CD8-positive, alpha-beta memory T cell (primary cell): ENCODE results near the gene WFS1. TPM values are rescaled to one million over a fixed set of nuclear protein-coding genes. Genes with fewer than 3 reads are reported as not detected.
A peak's percentile ranks its signal among the peaks of the same experiment; 100 is the strongest.

Experiments used
- CTCF ChIA-PET: fragments of 350-600 bp; sonication (Branson Sonifier 250); formaldehyde crosslinking; loops from one replicate; lab custom pipeline; 2021; ENCODE audit warnings: antibody characterized with exemption; lab: Charles Lee
- POLR2A ChIA-PET: fragments of 350-600 bp; sonication (Branson Sonifier 250); formaldehyde crosslinking; loops from one replicate; lab custom pipeline; 2021; ENCODE audit warnings: antibody characterized with exemption; lab: Charles Lee
- DNase-seq, 5 donors: peaks; one replicate each; pipeline versions ENCODE4 v3.0.0 to v3.0.0-alpha.2; 2020 to 2022; ENCODE audit warnings: mixed read lengths in 1 of 5
- H3K27ac ChIP-seq: one replicate; pipeline ENCODE4 v1.7.0; 2013; ENCODE audit warnings: low read depth, mild to moderate bottlenecking, low read length, moderate library complexity
- H3K27me3 ChIP-seq: 2 replicates; pipeline ENCODE4 v1.7.0; 2013; ENCODE audit warnings: low read length, mild to moderate bottlenecking; ENCODE audit not compliant: insufficient read depth, poor library complexity, severe bottlenecking
- H3K36me3 ChIP-seq: 2 replicates; pipeline ENCODE4 v1.7.0; 2013; ENCODE audit warnings: mild to moderate bottlenecking, low read length, moderate library complexity; ENCODE audit not compliant: insufficient read depth
- H3K4me1 ChIP-seq: 2 replicates; pipeline ENCODE4 v1.7.0; 2013; ENCODE audit warnings: mild to moderate bottlenecking, low read length, moderate library complexity; ENCODE audit not compliant: insufficient read depth
- H3K4me3 ChIP-seq: 2 replicates; pipeline ENCODE4 v1.7.0; 2013; ENCODE audit warnings: mild to moderate bottlenecking, low read length
- H3K9me3 ChIP-seq: 2 replicates; pipeline ENCODE4 v1.7.0; 2013; ENCODE audit warnings: mild to moderate bottlenecking, low read length
- H3K27ac Mint-ChIP-seq, 8 donors: one replicate each; pipeline ENCODE4 v1.8.0; 2020 to 2021; ENCODE audit warnings: mixed read lengths in 8 of 8, mild to moderate bottlenecking in 6 of 8, inconsistent platforms in 3 of 8, moderate library complexity in 3 of 8
- H3K27me3 Mint-ChIP-seq, 2 donors: one replicate each; pipeline ENCODE4 v1.8.0; 2020 to 2021; ENCODE audit warnings: mixed read lengths in 2 of 2, mild to moderate bottlenecking in 1 of 2, moderate library complexity in 1 of 2
- H3K36me3 Mint-ChIP-seq, 3 donors: one replicate each; pipeline ENCODE4 v1.8.0; 2020 to 2021; ENCODE audit warnings: mixed read lengths in 3 of 3, inconsistent platforms in 1 of 3, mild to moderate bottlenecking in 1 of 3
- H3K4me1 Mint-ChIP-seq, 3 donors: one replicate each; pipeline ENCODE4 v1.8.0; 2020 to 2021; ENCODE audit warnings: mixed read lengths in 3 of 3, inconsistent platforms in 1 of 3, mild to moderate bottlenecking in 1 of 3
- H3K4me3 Mint-ChIP-seq, 7 donors: one replicate each; pipeline ENCODE4 v1.8.0; 2020 to 2021; ENCODE audit warnings: mixed read lengths in 7 of 7, mild to moderate bottlenecking in 6 of 7, moderate library complexity in 4 of 7, inconsistent platforms in 2 of 7
- H3K9me3 Mint-ChIP-seq, 5 donors: one replicate each; pipeline ENCODE4 v1.8.0; 2020 to 2022; ENCODE audit warnings: mixed read lengths in 5 of 5, mild to moderate bottlenecking in 3 of 5, moderate library complexity in 2 of 5, inconsistent platforms in 1 of 5
- polyA plus RNA-seq: library from polyadenylated mRNA; unstranded; fragments of 300-500 nt; fragmentation: Illumina TruSeq; gene quantifications from one replicate; pipeline ENCODE4 v1.2.3, GENCODE V29; 2021
- total RNA-seq, 2 experiments: library from RNA; stranded (reverse); gene quantifications; one replicate each; pipeline ENCODE4 v1.2.3, GENCODE V29; 2021

WFS1 gene
- total and polyA plus RNA-seq, 3 experiments from 2014 or later, result 3.4 to 5.1 (median 5.1) TPM

DNA sequence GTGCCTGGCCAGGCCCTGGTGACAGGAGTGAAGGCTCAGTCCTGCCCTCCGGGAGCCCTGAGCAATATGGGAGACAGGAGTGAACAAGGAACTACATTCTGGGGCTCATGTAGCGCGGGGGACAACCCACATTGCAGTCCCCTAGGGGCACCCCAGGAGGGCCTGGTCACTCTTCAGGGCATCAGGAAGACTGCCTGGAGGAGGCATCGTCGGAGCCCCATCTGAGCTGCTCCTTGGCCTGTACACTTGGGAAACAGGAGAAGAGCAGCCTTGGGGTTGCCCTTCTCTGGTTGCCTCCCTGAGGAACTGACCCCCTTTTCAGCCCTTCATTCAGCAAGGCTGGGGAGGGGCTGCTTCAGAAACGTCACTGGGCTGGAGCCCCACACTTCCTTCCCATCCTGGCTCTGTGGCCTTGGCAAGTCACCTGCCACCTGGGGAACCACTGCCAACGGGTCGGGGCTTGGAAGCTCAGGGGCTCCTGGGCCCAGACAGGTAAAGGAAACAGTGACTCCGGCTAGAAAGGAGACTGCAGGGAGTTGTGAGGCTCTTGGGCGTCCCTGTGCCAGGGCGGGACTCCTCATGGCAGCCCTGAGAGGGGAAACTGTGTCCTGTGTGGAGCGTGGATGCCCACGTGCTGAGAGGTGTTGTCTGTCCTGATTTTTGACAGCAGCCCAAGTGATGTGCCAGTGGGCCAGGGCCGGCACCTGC, 10.1 kb downstream of the WFS1 start:
- Mint-ChIP-seq H3K27ac (peak overlapping the region in 2 of 8 donors; percentile 8 to 19), H3K27me3 (no peaks in the 10 kb centered on the region), H3K4me3 (no peak overlapping the region), H3K9me3 (no peaks in the 10 kb centered on the region), H3K36me3 (peaks cover 0 to 1% (median 1%) of the 10 kb centered on the region in 3 donors), H3K4me1 (peaks cover 4 to 10% (median 8%) of the 10 kb centered on the region in 3 donors)
- Histone ChIP-seq H3K27ac (no peak overlapping the region), H3K36me3 (no peaks in the 10 kb centered on the region), H3K27me3 (no peaks in the 10 kb centered on the region), H3K9me3 (no peaks in the 10 kb centered on the region), H3K4me1 (peaks cover 11% of the 10 kb centered on the region), H3K4me3 (no peak overlapping the region)
- ChIA-PET CTCF (interaction anchor here (1.2 to 1.8 kb wide), 2 partner anchors 29 to 48 kb away, joined by 5 read pairs; no protein-coding TSS in a partner anchor), POLR2A (no interaction called here)
- DNase-seq, result no peak

DNA sequence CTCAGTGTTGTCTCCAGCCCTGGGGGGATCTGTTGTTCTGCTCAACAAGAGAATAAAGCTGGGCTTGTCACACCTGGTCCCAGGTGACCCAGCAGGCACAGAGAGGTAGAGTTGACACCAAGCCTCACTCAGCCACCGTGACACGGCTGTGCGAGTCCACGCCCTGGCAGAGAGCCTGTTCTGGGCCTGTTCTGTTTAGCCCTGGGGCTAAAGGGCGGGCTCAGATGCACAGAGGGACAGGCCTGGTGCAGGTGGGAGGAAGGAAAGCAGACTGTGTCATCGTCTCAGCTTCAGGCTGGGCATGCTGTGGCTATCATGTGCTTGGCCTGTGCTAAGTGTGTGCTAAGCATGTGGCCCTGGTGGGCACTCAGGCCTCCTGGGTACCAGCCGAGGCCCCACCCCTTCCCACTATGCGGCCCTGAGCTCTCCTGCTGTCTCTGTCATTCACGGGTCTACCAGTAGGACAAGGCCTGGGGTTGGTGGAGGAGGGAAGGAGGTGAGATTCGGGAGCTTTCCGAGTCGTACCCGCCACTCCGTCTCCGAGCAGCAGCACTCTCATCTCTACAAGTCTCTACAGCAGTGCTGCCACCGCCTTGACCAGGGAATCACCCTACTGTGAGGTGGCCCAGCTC, 10.8 kb downstream of the WFS1 start:
- Histone ChIP-seq H3K27ac (no peak overlapping the region), H3K4me1 (peaks cover 11% of the 10 kb centered on the region), H3K36me3 (no peaks in the 10 kb centered on the region), H3K27me3 (no peaks in the 10 kb centered on the region), H3K4me3 (no peak overlapping the region), H3K9me3 (no peaks in the 10 kb centered on the region)
- Mint-ChIP-seq H3K27ac (peak overlapping the region in 3 of 8 donors; percentile 8 to 43 (median 19)), H3K27me3 (no peaks in the 10 kb centered on the region), H3K9me3 (no peaks in the 10 kb centered on the region), H3K4me1 (peaks cover 4 to 10% (median 8%) of the 10 kb centered on the region in 3 donors), H3K4me3 (no peak overlapping the region), H3K36me3 (peaks cover 0 to 1% (median 1%) of the 10 kb centered on the region in 3 donors)
- DNase-seq, result no peak
- POLR2A ChIA-PET, result no interaction called here
- CTCF ChIA-PET, result interaction anchor here (0.8 kb wide), 1 partner anchor 51 kb away, joined by 3 read pairs; no protein-coding TSS in a partner anchor

GRCh38 chr4:6281436-6282313, 12.0 kb downstream of the WFS1 start:
- ChIA-PET CTCF (interaction anchor here (0.8 to 1.6 kb wide), 3 partner anchors 21 to 50 kb away, joined by 3 to 4 read pairs (median 3); no protein-coding TSS in a partner anchor), POLR2A (no interaction called here)
- peaks cover 11% of the 10 kb centered on the region for H3K4me1 ChIP-seq
- H3K27me3 Mint-ChIP-seq, result no peaks in the 10 kb centered on the region
- H3K9me3 ChIP-seq, result no peaks in the 10 kb centered on the region
- no peak overlapping the region for H3K4me3 Mint-ChIP-seq
- H3K4me3 ChIP-seq, result no peak overlapping the region
- H3K36me3 ChIP-seq, result no peaks in the 10 kb centered on the region
- no peaks in the 10 kb centered on the region for H3K27me3 ChIP-seq
- H3K4me1 Mint-ChIP-seq, result peaks cover 4 to 10% (median 8%) of the 10 kb centered on the region in 3 donors
- H3K27ac Mint-ChIP-seq, result no peak overlapping the region
- no peaks in the 10 kb centered on the region for H3K9me3 Mint-ChIP-seq
- H3K27ac ChIP-seq, result no peak overlapping the region
- peaks cover 0 to 1% (median 1%) of the 10 kb centered on the region in 3 donors for H3K36me3 Mint-ChIP-seq
- no peak for DNase-seq

- Histone ChIP-seq H3K27ac (no peak overlapping the region), H3K27me3 (no peaks in the 10 kb centered on the region), H3K9me3 (no peaks in the 10 kb centered on the region), H3K4me1 (peaks cover 11% of the 10 kb centered on the region), H3K36me3 (no peaks in the 10 kb centered on the region), H3K4me3 (no peak overlapping the region)
- POLR2A ChIA-PET, result no interaction called here
- Mint-ChIP-seq H3K4me1 (peaks cover 4 to 10% (median 8%) of the 10 kb centered on the region in 3 donors), H3K27me3 (no peaks in the 10 kb centered on the region), H3K27ac (no peak overlapping the region), H3K36me3 (peaks cover 0 to 3% (median 1%) of the 10 kb centered on the region in 3 donors), H3K9me3 (no peaks in the 10 kb centered on the region), H3K4me3 (no peak overlapping the region)
- CTCF ChIA-PET, result interaction anchor here (1.1 to 1.6 kb wide), 2 partner anchors 21 to 45 kb away, joined by 3 to 4 read pairs; no protein-coding TSS in a partner anchor
- no peak for DNase-seq
These were observed 12.7 kb downstream of the WFS1 start for GRCh38 chr4:6282314-6282771.

- H3K4me3 Mint-ChIP-seq, result no peak overlapping the region
- ChIA-PET POLR2A (no interaction called here), CTCF (interaction anchor here (1.6 kb wide), 1 partner anchor 44 kb away, joined by 3 read pairs; no protein-coding TSS in a partner anchor)
- peaks cover 0 to 3% (median 1%) of the 10 kb centered on the region in 3 donors for H3K36me3 Mint-ChIP-seq
- H3K9me3 Mint-ChIP-seq, result no peaks in the 10 kb centered on the region
- Histone ChIP-seq H3K4me1 (peaks cover 10% of the 10 kb centered on the region), H3K27me3 (no peaks in the 10 kb centered on the region), H3K36me3 (no peaks in the 10 kb centered on the region), H3K27ac (no peak overlapping the region), H3K9me3 (no peaks in the 10 kb centered on the region), H3K4me3 (no peak overlapping the region)
- H3K4me1 Mint-ChIP-seq, result peaks cover 4 to 10% (median 7%) of the 10 kb centered on the region in 3 donors
- no peaks in the 10 kb centered on the region for H3K27me3 Mint-ChIP-seq
- no peak for DNase-seq
- H3K27ac Mint-ChIP-seq, result peak overlapping the region in 1 of 8 donors; percentile 58
These were observed 13.6 kb downstream of the WFS1 start for GRCh38 chr4:6283282-6283681.

GRCh38 chr4:6287017-6287788, 17.6 kb downstream of the WFS1 start:
- no peak overlapping the region for H3K4me3 Mint-ChIP-seq
- ChIA-PET POLR2A (no interaction called here), CTCF (no interaction called here)
- Histone ChIP-seq H3K27me3 (no peaks in the 10 kb centered on the region), H3K9me3 (no peaks in the 10 kb centered on the region), H3K4me3 (no peak overlapping the region), H3K27ac (no peak overlapping the region), H3K36me3 (no peaks in the 10 kb centered on the region), H3K4me1 (no peaks in the 10 kb centered on the region)
- peak overlapping the region in 1 of 8 donors; percentile 29 for H3K27ac Mint-ChIP-seq
- no peaks in the 10 kb centered on the region for H3K9me3 Mint-ChIP-seq
- no peaks in the 10 kb centered on the region for H3K4me1 Mint-ChIP-seq
- no peak for DNase-seq
- H3K27me3 Mint-ChIP-seq, result no peaks in the 10 kb centered on the region
- peaks cover 0 to 12% (median 0%) of the 10 kb centered on the region in 3 donors for H3K36me3 Mint-ChIP-seq

DNA sequence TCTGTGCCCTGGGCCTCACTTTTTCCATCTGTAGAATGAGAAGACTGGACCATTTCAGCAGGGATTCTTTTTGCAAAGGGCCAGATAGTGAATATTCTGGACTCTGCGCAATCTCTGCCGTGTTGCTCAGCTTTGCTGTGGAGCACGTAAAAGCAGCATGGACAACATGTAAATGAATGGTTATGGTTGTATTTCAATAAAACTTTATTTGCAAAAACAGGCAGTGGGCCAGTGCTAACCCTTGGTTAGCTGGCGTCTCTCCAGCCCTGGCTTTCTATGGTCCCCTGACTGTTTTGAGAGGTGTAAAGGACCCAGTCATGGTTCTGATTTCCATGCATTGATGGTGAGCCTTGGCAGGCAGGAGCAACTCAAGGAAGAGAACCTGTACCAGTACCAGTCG, 18.7 kb downstream of the WFS1 start:
- H3K27me3 ChIP-seq, result no peaks in the 10 kb centered on the region
- no peak for DNase-seq
- POLR2A ChIA-PET, result no interaction called here
- CTCF ChIA-PET, result no interaction called here
- no peaks in the 10 kb centered on the region for H3K9me3 Mint-ChIP-seq
- H3K27ac ChIP-seq, result no peak overlapping the region
- H3K4me3 Mint-ChIP-seq, result no peak overlapping the region
- H3K36me3 ChIP-seq, result no peaks in the 10 kb centered on the region
- H3K9me3 ChIP-seq, result no peaks in the 10 kb centered on the region
- H3K27ac Mint-ChIP-seq, result peak overlapping the region in 1 of 8 donors; percentile 12
- H3K4me3 ChIP-seq, result no peak overlapping the region
- no peaks in the 10 kb centered on the region for H3K4me1 ChIP-seq
- peaks cover 0 to 12% (median 2%) of the 10 kb centered on the region in 3 donors for H3K36me3 Mint-ChIP-seq
- no peaks in the 10 kb centered on the region for H3K27me3 Mint-ChIP-seq
- H3K4me1 Mint-ChIP-seq, result no peaks in the 10 kb centered on the region
